Measurements from ENCODE around the gene BACH1. TPM values are rescaled to one million over a fixed set of nuclear protein-coding genes. Genes with fewer than 3 reads are reported as not detected.

Gene BACH1
- total and polyA plus RNA-seq, 10 of the 15 experiments (the other 5 are each of a cell fraction or from before 2014, with no cell fraction given), result 3.2 to 25.7 (median 10.5) TPM

DNA sequence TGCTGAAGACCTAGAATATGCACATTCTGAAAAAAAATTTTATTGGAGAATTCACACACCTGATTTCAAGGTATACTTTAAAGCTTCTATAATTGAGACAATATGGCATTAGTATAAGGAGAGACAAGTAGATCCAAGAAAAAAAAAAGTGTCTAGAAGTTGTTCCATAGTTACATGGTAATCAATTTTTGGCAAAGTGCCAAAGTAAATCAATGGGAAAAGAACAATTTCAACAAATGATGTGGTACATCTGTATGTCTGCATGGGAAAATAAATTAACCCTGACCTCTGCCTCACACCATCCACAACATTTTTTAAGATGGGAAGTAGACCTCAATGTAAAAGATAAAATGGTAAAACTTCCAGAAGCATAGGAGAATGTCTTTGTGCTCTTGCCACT lies 21.3 kb upstream of the BACH1 start:
- POLR2A ChIA-PET, result no interaction called here

GRCh38 chr21:29279558-29279957 lies 19.2 kb upstream of the BACH1 start:
- SMC1A ChIA-PET (ENCODE audit: uncharacterized antibody, unreplicated experiment), result no interaction called here

More for the DNA sequence above, 21.3 kb upstream of the BACH1 start:
- BruUV-seq (replicated peaks), result no TSS peak
- Histone ChIP-seq H3K27me3 (replicated peaks in 1 of 2; ENCODE audit: control insufficient read depth in 2 of 2, insufficient read depth in 2 of 2, low read length in 1 of 2) (no peaks in the 10 kb centered on the region), H2AFZ (ENCODE audit: control insufficient read depth, low read depth, low read length) (no peak overlapping the region), H3K9me3 (replicated peaks; ENCODE audit: control insufficient read depth, insufficient read depth, low read length) (no peaks in the 10 kb centered on the region; the same call in 2 of the 3 replicates), H3K4me2 (ENCODE audit: control insufficient read depth, insufficient read depth) (no peak overlapping the region), H4K20me1 (ENCODE audit: control insufficient read depth, insufficient read depth) (no peaks in the 10 kb centered on the region), H3K4me1 (ENCODE audit: control insufficient read depth, insufficient read depth, low read length) (no peaks in the 10 kb centered on the region), H3K4me3 (no peak overlapping the region), H3K9ac (ENCODE audit: control insufficient read depth, insufficient read depth, low read length) (no peak overlapping the region), H3K79me2 (ENCODE audit: control insufficient read depth, insufficient read depth, low read length) (no peaks in the 10 kb centered on the region), H3K36me3 (ENCODE audit: control insufficient read depth in 2 of 2, insufficient read depth in 2 of 2, low read length in 1 of 2) (no peaks in the 10 kb centered on the region), H3K27ac (ENCODE audit: control insufficient read depth, insufficient read depth) (no peak overlapping the region)
- in situ Hi-C loops (cut with MboI), result no loop called here
- no peak for ATAC-seq
- no peak for DNase-seq (ENCODE audit: low read depth, low spot score)
- intact Hi-C loops (cut with micrococcal nuclease; ENCODE audit: unreplicated experiment), result no loop called here
- CTCF ChIA-PET, result interaction anchor here (1.0 kb wide), 2 partner anchors 16 to 32 kb away, joined by 3 read pairs; no protein-coding TSS in a partner anchor
- SMC1A ChIA-PET (ENCODE audit: uncharacterized antibody, unreplicated experiment), result no interaction called here
- RAD21 ChIA-PET (ENCODE audit: unreplicated experiment), result no interaction called here
- FAIRE-seq, result no peak
- TF ChIP-seq BMI1 (IDR thresholded peaks at IDR 0.05; ENCODE audit: borderline replicate concordance) (no peak), KLF5 (IDR thresholded peaks at IDR 0.05; ENCODE audit: partially characterized antibody) (no peak), SMC3 (IDR thresholded peaks at IDR 0.05; ENCODE audit: borderline replicate concordance, low read length) (no peak), SIX5 (IDR thresholded peaks at IDR 0.05; ENCODE audit: low read depth, low read length, severe bottlenecking) (no peak), SMAD1 (IDR thresholded peaks at IDR 0.05; ENCODE audit: low read depth, partially characterized antibody) (peak; percentile 26), RFX5 (IDR thresholded peaks at IDR 0.05; ENCODE audit: low read depth, low read length) (no peak)

More at GRCh38 chr21:29279558-29279957, 19.2 kb upstream of the BACH1 start:
- ChIA-PET RAD21 (ENCODE audit: unreplicated experiment) (no interaction called here), POLR2A (no interaction called here), CTCF (no interaction called here)
- Histone ChIP-seq H3K9me3 (replicated peaks; ENCODE audit: control insufficient read depth, insufficient read depth, low read length) (no peaks in the 10 kb centered on the region; the same call in 2 of the 3 replicates), H3K36me3 (ENCODE audit: control insufficient read depth in 2 of 2, insufficient read depth in 2 of 2, low read length in 1 of 2) (no peaks in the 10 kb centered on the region), H3K27ac (ENCODE audit: control insufficient read depth, insufficient read depth) (no peak overlapping the region), H3K27me3 (replicated peaks in 1 of 2; ENCODE audit: control insufficient read depth in 2 of 2, insufficient read depth in 2 of 2, low read length in 1 of 2) (no peaks in the 10 kb centered on the region), H3K79me2 (ENCODE audit: control insufficient read depth, insufficient read depth, low read length) (no peaks in the 10 kb centered on the region), H3K4me1 (ENCODE audit: control insufficient read depth, insufficient read depth, low read length) (no peaks in the 10 kb centered on the region), H4K20me1 (ENCODE audit: control insufficient read depth, insufficient read depth) (no peaks in the 10 kb centered on the region), H3K9ac (ENCODE audit: control insufficient read depth, insufficient read depth, low read length) (no peak overlapping the region), H3K4me3 (no peak overlapping the region), H3K4me2 (ENCODE audit: control insufficient read depth, insufficient read depth) (no peak overlapping the region), H2AFZ (ENCODE audit: control insufficient read depth, low read depth, low read length) (no peak overlapping the region)
- TF ChIP-seq SIX5 (IDR thresholded peaks at IDR 0.05; ENCODE audit: low read depth, low read length, severe bottlenecking) (no peak), IKZF2 (IDR thresholded peaks at IDR 0.05) (no peak), MTA2 (IDR thresholded peaks at IDR 0.05; ENCODE audit: low read depth) (no peak), MLLT1 (IDR thresholded peaks at IDR 0.05) (no peak), KAT2A (conservative IDR thresholded peaks at IDR 0.05; ENCODE audit: control insufficient read depth, low read depth, low read length) (no peak), TCF12 (IDR thresholded peaks at IDR 0.05; ENCODE audit: low read depth, low read length) (no peak), KLF5 (IDR thresholded peaks at IDR 0.05; ENCODE audit: partially characterized antibody) (no peak), ETV6 (conservative IDR thresholded peaks at IDR 0.05 in 1 of 2, IDR thresholded peaks at IDR 0.05 in 1 of 2; ENCODE audit: borderline replicate concordance in 1 of 2, low read depth in 1 of 2) (no peak), GATAD2B (conservative IDR thresholded peaks at IDR 0.05; ENCODE audit: low read depth) (no peak), HCFC1 (IDR thresholded peaks at IDR 0.05; ENCODE audit: low read length) (no peak), SMARCA5 (IDR thresholded peaks at IDR 0.05) (no peak), SPI1 (IDR thresholded peaks at IDR 0.05; ENCODE audit: borderline replicate concordance, insufficient read depth, low read depth, low read length) (no peak), SMAD5 (IDR thresholded peaks at IDR 0.05; ENCODE audit: low read depth) (no peak)
- TF ChIP-seq, protein P1, sequence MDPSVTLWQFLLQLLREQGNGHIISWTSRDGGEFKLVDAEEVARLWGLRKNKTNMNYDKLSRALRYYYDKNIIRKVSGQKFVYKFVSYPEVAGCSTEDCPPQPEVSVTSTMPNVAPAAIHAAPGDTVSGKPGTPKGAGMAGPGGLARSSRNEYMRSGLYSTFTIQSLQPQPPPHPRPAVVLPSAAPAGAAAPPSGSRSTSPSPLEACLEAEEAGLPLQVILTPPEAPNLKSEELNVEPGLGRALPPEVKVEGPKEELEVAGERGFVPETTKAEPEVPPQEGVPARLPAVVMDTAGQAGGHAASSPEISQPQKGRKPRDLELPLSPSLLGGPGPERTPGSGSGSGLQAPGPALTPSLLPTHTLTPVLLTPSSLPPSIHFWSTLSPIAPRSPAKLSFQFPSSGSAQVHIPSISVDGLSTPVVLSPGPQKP (IDR thresholded peaks at IDR 0.05; ENCODE audit: low read depth, low read length), result no peak
- intact Hi-C loops (cut with micrococcal nuclease; ENCODE audit: unreplicated experiment), result no loop called here
- DNase-seq (ENCODE audit: low read depth, low spot score), result no peak
- BruUV-seq (replicated peaks), result no TSS peak
- in situ Hi-C loops (cut with MboI), result no loop called here
- no peak for FAIRE-seq
- no peak for ATAC-seq

Measured in GM12878 (cell line).